Mesenchymal stem cell (in vitro differentiated cells and primary cell): ENCODE results near the gene NMU.

Experiments used
- DNase-seq: peaks from one replicate; pipeline ENCODE4 v3.0.0-alpha.2; 2013
- H2AFZ ChIP-seq: one replicate; pipeline ENCODE4 v1.6.1; 2013; ENCODE audit warnings: low read depth, mild to moderate bottlenecking, control low read depth, inconsistent platforms, low read length, moderate library complexity
- H2AK5ac ChIP-seq: 2 replicates; pipeline ENCODE4 v1.6.1; 2013; ENCODE audit warnings: low read length, moderate library complexity, mild to moderate bottlenecking, inconsistent platforms; ENCODE audit not compliant: severe bottlenecking
- H2BK120ac ChIP-seq: one replicate; pipeline ENCODE4 v1.6.1; 2013; ENCODE audit warnings: low read depth, mild to moderate bottlenecking, inconsistent platforms, low read length, moderate library complexity
- H2BK12ac ChIP-seq, 2 experiments: one replicate each; pipeline ENCODE4 v1.6.1; 2013; ENCODE audit warnings: inconsistent platforms in 2 of 2, low read length in 2 of 2, mild to moderate bottlenecking in 2 of 2, moderate library complexity in 2 of 2, control low read depth in 1 of 2
- H2BK15ac ChIP-seq: one replicate; pipeline ENCODE4 v1.6.1; 2013; ENCODE audit warnings: mild to moderate bottlenecking, low read depth, inconsistent platforms; ENCODE audit not compliant: poor library complexity, severe bottlenecking
- H2BK5ac ChIP-seq: 2 replicates; pipeline ENCODE4 v1.6.1; 2013; ENCODE audit warnings: low read depth, mild to moderate bottlenecking, low read length, control low read depth, inconsistent platforms; ENCODE audit not compliant: poor library complexity, severe bottlenecking
- H3K14ac ChIP-seq, 2 experiments: one replicate each; pipeline ENCODE4 v1.6.1; 2013; ENCODE audit warnings: inconsistent platforms in 2 of 2, low read length in 2 of 2, control low read depth in 1 of 2, mild to moderate bottlenecking in 1 of 2, moderate library complexity in 1 of 2
- H3K18ac ChIP-seq, 2 experiments: one replicate each; pipeline ENCODE4 v1.6.1; 2013; ENCODE audit warnings: inconsistent platforms in 2 of 2, low read length in 2 of 2, control low read depth in 1 of 2, low read depth in 1 of 2, mild to moderate bottlenecking in 1 of 2
- H3K23ac ChIP-seq, 2 experiments: one replicate each; pipeline ENCODE4 v1.6.1; 2013; ENCODE audit warnings: inconsistent platforms in 2 of 2, low read length in 2 of 2, mild to moderate bottlenecking in 2 of 2, moderate library complexity in 2 of 2, control low read depth in 1 of 2
- H3K27ac ChIP-seq: 2 replicates; pipeline ENCODE4 v1.5.1; 2013; ENCODE audit warnings: mild to moderate bottlenecking, moderate library complexity, low read length, control low read depth, inconsistent platforms; ENCODE audit not compliant: poor library complexity, severe bottlenecking
- H3K27me3 ChIP-seq, 2 experiments: 2 replicates each; pipeline versions ENCODE4 v1.6.1 to v1.7.0; 2013; ENCODE audit warnings: low read length in 2 of 2, mild to moderate bottlenecking in 2 of 2, moderate library complexity in 2 of 2, control low read depth in 1 of 2, inconsistent platforms in 1 of 2; ENCODE audit not compliant: control insufficient read depth in 1 of 2, insufficient read depth in 1 of 2
- H3K36me3 ChIP-seq, 2 experiments: 2 replicates each; pipeline versions ENCODE4 v1.6.1 to v1.7.0; 2013; ENCODE audit warnings: low read length in 2 of 2, control low read depth in 1 of 2, inconsistent platforms in 1 of 2, low read depth in 1 of 2, mild to moderate bottlenecking in 1 of 2; ENCODE audit not compliant: insufficient read depth in 2 of 2, control insufficient read depth in 1 of 2
- H3K4ac ChIP-seq, 2 experiments: one replicate each; pipeline ENCODE4 v1.6.1; 2013; ENCODE audit warnings: inconsistent platforms in 2 of 2, low read length in 2 of 2, mild to moderate bottlenecking in 2 of 2, moderate library complexity in 2 of 2, control low read depth in 1 of 2, low read depth in 1 of 2
- H3K4me1 ChIP-seq: 2 replicates; pipeline ENCODE4 v1.6.1; 2013; ENCODE audit warnings: low read depth, low read length, control low read depth; ENCODE audit not compliant: control insufficient read depth, insufficient read depth
- H3K4me2 ChIP-seq: 2 replicates; pipeline ENCODE4 v1.6.1; 2013; ENCODE audit warnings: low read length, mild to moderate bottlenecking, inconsistent platforms; ENCODE audit not compliant: poor library complexity, severe bottlenecking
- H3K4me3 ChIP-seq, 2 experiments: 2 replicates each; pipeline versions ENCODE4 v1.5.1 to v1.7.0; 2013; ENCODE audit warnings: low read length in 2 of 2, mild to moderate bottlenecking in 2 of 2, control low read depth in 1 of 2, low read depth in 1 of 2; ENCODE audit not compliant: insufficient read depth in 1 of 2
- H3K79me1 ChIP-seq: replicated peaks from 2 replicates; pipeline ENCODE4 v1.6.1; 2013; ENCODE audit warnings: mild to moderate bottlenecking, control low read depth, low read length, inconsistent platforms; ENCODE audit not compliant: poor library complexity, severe bottlenecking
- H3K9ac ChIP-seq: 2 replicates; pipeline ENCODE4 v1.7.0; 2013; ENCODE audit warnings: mild to moderate bottlenecking, low read length, moderate library complexity
- H3K9me3 ChIP-seq: 2 replicates; pipeline ENCODE4 v1.7.0; 2013; ENCODE audit warnings: mild to moderate bottlenecking, low read length; ENCODE audit not compliant: control insufficient read depth
- H4K8ac ChIP-seq: one replicate; pipeline ENCODE4 v1.6.1; 2013; ENCODE audit warnings: inconsistent platforms, mild to moderate bottlenecking, low read length, moderate library complexity
- H4K91ac ChIP-seq: one replicate; pipeline ENCODE4 v1.6.1; 2013; ENCODE audit warnings: mild to moderate bottlenecking, low read length, inconsistent platforms
- WGBS: methylation state at CpG from one replicate; pipeline ENCODE4 v1.1.7; 2013; ENCODE audit warnings: mixed read lengths; 5-methylcytosine and 5-hydroxymethylcytosine counted together

The NMU gene

GRCh38 chr4:55637272-55637820 is 1.2 kb upstream of the NMU start:
- H2BK5ac ChIP-seq: no peak overlapping the region
- 15% methylated on average over 5 of the region's 12 CpGs for WGBS
- no peak overlapping the region for H4K8ac ChIP-seq
- H3K9me3 ChIP-seq: no peaks in the 10 kb centered on the region
- no peak overlapping the region for H3K18ac ChIP-seq
- H4K91ac ChIP-seq: no peak overlapping the region
- no peak overlapping the region for H2BK120ac ChIP-seq
- no peak for DNase-seq
- H3K36me3 ChIP-seq: no peaks in the 10 kb centered on the region
- H3K79me1 ChIP-seq: no peaks in the 10 kb centered on the region
- H3K27ac ChIP-seq: no peak overlapping the region
- H3K9ac ChIP-seq: no peak overlapping the region
- H3K14ac ChIP-seq: no peak overlapping the region
- H2AK5ac ChIP-seq: no peak overlapping the region
- H3K27me3 ChIP-seq: peaks cover 36 to 56% of the 10 kb centered on the region in 2 experiments
- H3K4me2 ChIP-seq: no peak overlapping the region
- no peak overlapping the region for H2BK15ac ChIP-seq
- H3K4me1 ChIP-seq: peaks cover 16% of the 10 kb centered on the region
- H3K23ac ChIP-seq: no peak overlapping the region
- H2AFZ ChIP-seq: no peak overlapping the region
- no peak overlapping the region for H3K4ac ChIP-seq
- no peak overlapping the region for H2BK12ac ChIP-seq
- H3K4me3 ChIP-seq: no peak overlapping the region

GRCh38 chr4:55636656-55636999 is 530 bp upstream of the NMU start:
- Histone ChIP-seq H3K4me3 (peak overlapping the region in 1 of 2 experiments; percentile 61), H4K91ac (no peak overlapping the region), H2BK120ac (no peak overlapping the region), H3K18ac (no peak overlapping the region), H3K4ac (no peak overlapping the region), H2AFZ (no peak overlapping the region), H3K9me3 (no peaks in the 10 kb centered on the region), H2AK5ac (no peak overlapping the region), H2BK12ac (no peak overlapping the region), H3K23ac (no peak overlapping the region), H3K27ac (no peak overlapping the region), H3K27me3 (peaks cover 36 to 58% of the 10 kb centered on the region in 2 experiments), H2BK15ac (no peak overlapping the region), H3K36me3 (no peaks in the 10 kb centered on the region), H3K14ac (no peak overlapping the region), H3K79me1 (no peaks in the 10 kb centered on the region), H3K4me1 (peaks cover 16% of the 10 kb centered on the region), H3K4me2 (peak overlapping the region; percentile 98), H2BK5ac (no peak overlapping the region), H4K8ac (no peak overlapping the region), H3K9ac (no peak overlapping the region)
- WGBS: 9% methylated on average over 7 of the region's 7 CpGs
- peak; percentile 7 for DNase-seq

- H3K18ac ChIP-seq: no peak overlapping the region
- H3K4me1 ChIP-seq: peaks cover 16% of the 10 kb centered on the region
- no peak overlapping the region for H2AK5ac ChIP-seq
- H3K4me2 ChIP-seq: no peak overlapping the region
- H2BK5ac ChIP-seq: no peak overlapping the region
- H2BK12ac ChIP-seq: no peak overlapping the region
- H3K27ac ChIP-seq: no peak overlapping the region
- no peak overlapping the region for H4K8ac ChIP-seq
- no peak overlapping the region for H2BK15ac ChIP-seq
- H2AFZ ChIP-seq: no peak overlapping the region
- no peaks in the 10 kb centered on the region for H3K9me3 ChIP-seq
- no peak overlapping the region for H3K14ac ChIP-seq
- H3K4ac ChIP-seq: no peak overlapping the region
- H3K9ac ChIP-seq: no peak overlapping the region
- no peak overlapping the region for H4K91ac ChIP-seq
- H3K36me3 ChIP-seq: no peaks in the 10 kb centered on the region
- H3K4me3 ChIP-seq: no peak overlapping the region
- no peak overlapping the region for H3K23ac ChIP-seq
- no peak overlapping the region for H2BK120ac ChIP-seq
- 9% methylated on average over 11 of the region's 11 CpGs for WGBS
- H3K27me3 ChIP-seq: peaks cover 36 to 61% of the 10 kb centered on the region in 2 experiments
- DNase-seq: no peak
- H3K79me1 ChIP-seq: no peaks in the 10 kb centered on the region
These were observed 816 bp downstream of the NMU start for GRCh38 chr4:55635282-55635681.

GRCh38 chr4:55634417-55635128 is 1.5 kb downstream of the NMU start:
- H4K91ac ChIP-seq: no peak overlapping the region
- H3K23ac ChIP-seq: no peak overlapping the region
- no peak overlapping the region for H3K14ac ChIP-seq
- no peak overlapping the region for H2BK12ac ChIP-seq
- H3K4me3 ChIP-seq: no peak overlapping the region
- H2AK5ac ChIP-seq: no peak overlapping the region
- H4K8ac ChIP-seq: no peak overlapping the region
- no peak overlapping the region for H3K9ac ChIP-seq
- no peak for DNase-seq
- H2AFZ ChIP-seq: no peak overlapping the region
- H3K27me3 ChIP-seq: peaks cover 36 to 54% of the 10 kb centered on the region in 2 experiments
- H3K4me2 ChIP-seq: no peak overlapping the region
- no peak overlapping the region for H2BK120ac ChIP-seq
- H3K4ac ChIP-seq: no peak overlapping the region
- no peaks in the 10 kb centered on the region for H3K79me1 ChIP-seq
- H3K18ac ChIP-seq: no peak overlapping the region
- no peaks in the 10 kb centered on the region for H3K9me3 ChIP-seq
- H3K4me1 ChIP-seq: peaks cover 16% of the 10 kb centered on the region
- H3K36me3 ChIP-seq: no peaks in the 10 kb centered on the region
- H3K27ac ChIP-seq: no peak overlapping the region
- H2BK5ac ChIP-seq: no peak overlapping the region
- WGBS: 41% methylated on average over 3 of the region's 3 CpGs
- no peak overlapping the region for H2BK15ac ChIP-seq
